ENCODE results near the gene SLIRP.

DNA sequence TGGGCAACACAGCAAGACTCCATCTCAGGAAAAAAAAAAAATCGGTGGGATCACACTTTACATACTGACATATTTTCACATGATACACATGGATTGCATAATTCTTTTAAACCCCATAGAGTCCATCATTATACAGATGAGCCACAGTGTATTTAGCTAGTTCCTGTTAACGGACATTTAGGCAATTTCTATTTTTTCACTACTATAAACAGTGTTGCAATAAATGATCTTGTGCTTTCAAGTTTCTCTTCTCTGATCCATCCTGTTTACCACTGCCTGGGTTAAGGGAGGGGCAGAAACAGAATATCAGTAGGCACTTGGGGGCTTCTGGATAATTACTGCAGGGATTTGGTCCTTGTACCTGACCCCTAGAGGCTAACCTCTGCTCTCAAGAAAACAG is 48.1 kb upstream of the SLIRP start:
- TF ChIP-seq, protein P1, sequence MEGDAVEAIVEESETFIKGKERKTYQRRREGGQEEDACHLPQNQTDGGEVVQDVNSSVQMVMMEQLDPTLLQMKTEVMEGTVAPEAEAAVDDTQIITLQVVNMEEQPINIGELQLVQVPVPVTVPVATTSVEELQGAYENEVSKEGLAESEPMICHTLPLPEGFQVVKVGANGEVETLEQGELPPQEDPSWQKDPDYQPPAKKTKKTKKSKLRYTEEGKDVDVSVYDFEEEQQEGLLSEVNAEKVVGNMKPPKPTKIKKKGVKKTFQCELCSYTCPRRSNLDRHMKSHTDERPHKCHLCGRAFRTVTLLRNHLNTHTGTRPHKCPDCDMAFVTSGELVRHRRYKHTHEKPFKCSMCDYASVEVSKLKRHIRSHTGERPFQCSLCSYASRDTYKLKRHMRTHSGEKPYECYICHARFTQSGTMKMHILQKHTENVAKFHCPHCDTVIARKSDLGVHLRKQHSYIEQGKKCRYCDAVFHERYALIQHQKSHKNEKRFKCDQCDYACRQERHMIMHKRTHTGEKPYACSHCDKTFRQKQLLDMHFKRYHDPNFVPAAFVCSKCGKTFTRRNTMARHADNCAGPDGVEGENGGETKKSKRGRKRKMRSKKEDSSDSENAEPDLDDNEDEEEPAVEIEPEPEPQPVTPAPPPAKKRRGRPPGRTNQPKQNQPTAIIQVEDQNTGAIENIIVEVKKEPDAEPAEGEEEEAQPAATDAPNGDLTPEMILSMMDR (IDR thresholded peaks at IDR 0.05), result no peak
- TF ChIP-seq POLR2A (IDR thresholded peaks at IDR 0.05), result no peak

Data from uterus (tissue), 2 donors.